ENCODE measurements around the gene DPH5.

DNA sequence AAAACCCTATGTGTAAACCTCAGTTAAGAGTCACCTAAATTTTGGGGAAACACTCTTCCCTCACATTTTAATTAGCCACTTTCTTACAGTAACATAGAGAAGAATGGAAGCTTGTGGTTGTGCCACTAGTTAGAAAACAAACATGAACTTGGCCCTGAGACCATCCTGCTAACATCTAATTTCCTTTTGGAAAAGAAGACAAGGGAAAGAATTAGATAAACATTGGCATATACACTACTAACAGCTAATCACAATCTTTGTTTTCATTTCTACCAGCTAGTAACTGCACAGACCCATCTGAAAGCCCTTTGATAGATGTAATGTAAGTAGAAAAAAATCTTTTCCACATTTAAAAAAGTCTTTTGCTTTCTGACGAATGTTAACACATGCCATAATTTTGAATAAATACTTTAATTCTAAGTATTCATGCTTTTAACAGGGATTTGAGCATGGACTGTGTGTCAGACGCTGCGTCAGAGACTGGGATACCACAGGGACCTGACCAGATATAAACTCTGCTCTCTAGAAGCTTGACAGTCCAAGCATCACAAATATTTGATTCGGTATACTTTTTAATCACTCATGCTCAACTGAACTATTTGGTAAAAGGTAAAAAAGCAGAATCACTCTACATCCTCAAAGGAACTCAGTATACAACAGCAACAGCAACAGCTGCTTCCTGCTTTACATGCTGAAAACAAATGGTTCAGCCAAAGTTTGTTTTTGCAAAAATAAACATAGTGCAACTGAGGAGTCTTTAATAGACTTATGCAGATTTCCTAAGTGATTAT is 30.2 kb downstream of the DPH5 start:
- TF ChIP-seq POLR2AphosphoS5 (IDR thresholded peaks at IDR 0.05; ENCODE audit: insufficient read depth, low read depth, low read length) (peak; percentile 1), EZH2 (IDR thresholded peaks at IDR 0.05; ENCODE audit: borderline replicate concordance, low read depth, low read length, severe bottlenecking) (no peak), POLR2A (IDR thresholded peaks at IDR 0.05; ENCODE audit: low read depth, low read length) (no peak), MYC (IDR thresholded peaks at IDR 0.05; ENCODE audit: low read depth, low read length) (no peak)
- TF ChIP-seq, protein P1, sequence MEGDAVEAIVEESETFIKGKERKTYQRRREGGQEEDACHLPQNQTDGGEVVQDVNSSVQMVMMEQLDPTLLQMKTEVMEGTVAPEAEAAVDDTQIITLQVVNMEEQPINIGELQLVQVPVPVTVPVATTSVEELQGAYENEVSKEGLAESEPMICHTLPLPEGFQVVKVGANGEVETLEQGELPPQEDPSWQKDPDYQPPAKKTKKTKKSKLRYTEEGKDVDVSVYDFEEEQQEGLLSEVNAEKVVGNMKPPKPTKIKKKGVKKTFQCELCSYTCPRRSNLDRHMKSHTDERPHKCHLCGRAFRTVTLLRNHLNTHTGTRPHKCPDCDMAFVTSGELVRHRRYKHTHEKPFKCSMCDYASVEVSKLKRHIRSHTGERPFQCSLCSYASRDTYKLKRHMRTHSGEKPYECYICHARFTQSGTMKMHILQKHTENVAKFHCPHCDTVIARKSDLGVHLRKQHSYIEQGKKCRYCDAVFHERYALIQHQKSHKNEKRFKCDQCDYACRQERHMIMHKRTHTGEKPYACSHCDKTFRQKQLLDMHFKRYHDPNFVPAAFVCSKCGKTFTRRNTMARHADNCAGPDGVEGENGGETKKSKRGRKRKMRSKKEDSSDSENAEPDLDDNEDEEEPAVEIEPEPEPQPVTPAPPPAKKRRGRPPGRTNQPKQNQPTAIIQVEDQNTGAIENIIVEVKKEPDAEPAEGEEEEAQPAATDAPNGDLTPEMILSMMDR (IDR thresholded peaks at IDR 0.05; ENCODE audit: extremely low read depth in 1 of 2, insufficient read depth in 1 of 2, low read depth in 1 of 2, low read length in 2 of 2), result no peak
- TF ChIP-seq, protein P2, sequence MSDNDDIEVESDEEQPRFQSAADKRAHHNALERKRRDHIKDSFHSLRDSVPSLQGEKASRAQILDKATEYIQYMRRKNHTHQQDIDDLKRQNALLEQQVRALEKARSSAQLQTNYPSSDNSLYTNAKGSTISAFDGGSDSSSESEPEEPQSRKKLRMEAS (IDR thresholded peaks at IDR 0.05; ENCODE audit: insufficient read depth, insufficient read length), result no peak

Measured in endothelial cell of umbilical vein (primary cell).